GM10266 (cell line): ENCODE results near the gene GPR150.
"Not testable (repeated sequence)": the region's sequence is repeated elsewhere in the genome, so short reads cannot be mapped to it uniquely, and the experiment has no call there.

ENCODE experiments used
- DNase-seq: peaks from one replicate; pipeline ENCODE4 v3.0.0; 2012; ENCODE audit errors: extremely low spot score
- CTCF ChIP-seq: IDR thresholded peaks from 2 replicates; pipeline ENCODE4 v1.5.1; 2012; ENCODE audit warnings: mild to moderate bottlenecking, low read depth; ENCODE audit not compliant: control insufficient read depth, insufficient read depth; ENCODE audit errors: missing control alignments

GPR150 gene

GRCh38 chr5:95630394-95630917 lies 10.6 kb downstream of the GPR150 start:
- no peak for TF ChIP-seq CTCF
- no peak for DNase-seq

GRCh38 chr5:95631255-95631958 lies 11.5 kb downstream of the GPR150 start:
- no peak for TF ChIP-seq CTCF
- no peak for DNase-seq

- TF ChIP-seq CTCF = no peak
- DNase-seq = peak; percentile 35
Measured at GRCh38 chr5:95631991-95632675, 12.2 kb downstream of the GPR150 start.

GRCh38 chr5:95632942-95633341 lies 13.1 kb downstream of the GPR150 start:
- not testable (repeated sequence) for DNase-seq

- DNase-seq = no peak
- TF ChIP-seq CTCF = no peak
Measured at GRCh38 chr5:95633671-95634070, 13.8 kb downstream of the GPR150 start.

GRCh38 chr5:95634081-95634480 lies 14.2 kb downstream of the GPR150 start:
- TF ChIP-seq CTCF = no peak
- no peak for DNase-seq

GRCh38 chr5:95638632-95639031 lies 18.7 kb downstream of the GPR150 start:
- no peak for DNase-seq
- no peak for TF ChIP-seq CTCF

- DNase-seq = no peak
- no peak for TF ChIP-seq CTCF
Measured at GRCh38 chr5:95641741-95642220, 21.9 kb downstream of the GPR150 start.
